Prostate gland (tissue), 2 donors: ENCODE results near the gene PDE6G. TPM values are rescaled to one million over a fixed set of nuclear protein-coding genes. Genes with fewer than 3 reads are reported as not detected.

Source experiments
- DNase-seq: peaks from one replicate; pipeline ENCODE4 v3.0.0-alpha.2; 2019; ENCODE audit warnings: low spot score
- H3K27ac ChIP-seq, 2 donors: fragments of 200-600 bp; sonication (generic); 2 replicates each; pipeline ENCODE4 v1.5.1; 2017 to 2019
- H3K27me3 ChIP-seq: fragments of 200-600 bp; sonication (generic); replicated peaks from 2 replicates; pipeline ENCODE4 v1.5.1; 2019; ENCODE audit not compliant: insufficient read depth
- H3K36me3 ChIP-seq, 2 donors: fragments of 200-600 bp; sonication (generic); 1 replicate in 1 of 2; 2 replicates in 1 of 2; pipeline versions ENCODE4 v1.5.1 to v1.8.1; 2017 to 2019
- H3K4me1 ChIP-seq: fragments of 200-600 bp; sonication (generic); replicated peaks from 2 replicates; pipeline ENCODE4 v1.5.1; 2019
- H3K4me3 ChIP-seq, 2 donors: fragments of 200-600 bp; sonication (generic); 2 replicates each; pipeline ENCODE4 v1.5.1; 2017 to 2019
- H3K9me3 ChIP-seq: fragments of 200-600 bp; sonication (generic); 2 replicates; pipeline ENCODE4 v1.5.1; 2017
- POLR2A ChIP-seq: fragments of 450-650 bp; IDR thresholded peaks from one replicate; pipeline ENCODE4 v1.6.1; 2016; ENCODE audit warnings: antibody characterized with exemption, mild to moderate bottlenecking
- POLR2AphosphoS5 ChIP-seq: sonication (generic); formaldehyde crosslinking; IDR thresholded peaks from one replicate; pipeline ENCODE4 v1.6.1; 2017; ENCODE audit warnings: antibody characterized with exemption
- WGBS: methylation state at CpG from one replicate; pipeline ENCODE4 v1.1.5; 2018; 5-methylcytosine and 5-hydroxymethylcytosine counted together
- intact Hi-C: fragments of 100-400 bp; cut with DNase I; formaldehyde crosslinking; loops from one replicate; pipeline ENCODE4 v1.14.2; 2022
- total RNA-seq, 2 donors: library from RNA; depleted of rRNA; stranded (reverse); fragments of >200 nt; gene quantifications; one replicate each; pipeline ENCODE4 v1.1.0, GENCODE V29; 2016
- TF ChIP-seq, protein P1 (sequence below), 4 experiments: fragments of 200-600 bp in 2 of 4; fragments of 450-650 bp in 2 of 4; sonication (generic) in 2 of 4; IDR thresholded peaks; 1 replicate in 3 of 4; 2 replicates in 1 of 4; pipeline ENCODE4 v1.5.1; 2016 to 2019; ENCODE audit warnings: antibody characterized with exemption in 4 of 4, mild to moderate bottlenecking in 2 of 4, moderate library complexity in 2 of 4

PDE6G gene
- total RNA-seq, 2 donors from 2014 or later = not detected

DNA sequence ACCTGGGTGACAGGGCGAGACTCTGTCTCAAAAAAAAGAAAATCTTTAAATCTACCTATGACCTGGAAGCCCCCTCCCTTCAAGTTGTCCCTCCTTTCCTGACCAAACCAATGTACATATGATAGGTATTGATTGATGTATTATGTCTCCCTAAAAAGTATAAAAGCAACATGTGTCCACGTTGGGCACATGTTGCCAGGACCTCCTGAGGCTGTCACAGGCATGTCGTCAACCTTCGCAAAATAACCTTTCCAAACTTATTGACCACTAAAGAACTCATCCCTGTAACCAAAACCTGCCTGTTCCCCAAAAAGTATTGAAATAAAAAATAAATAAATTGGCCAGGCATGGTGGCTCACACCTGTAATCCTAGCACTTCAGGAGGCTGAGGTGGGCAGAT, 5.7 kb upstream of the PDE6G start:
- peak overlapping the region in 1 of 2 donors; percentile 15 for H3K27ac ChIP-seq
- no peaks in the 10 kb centered on the region for H3K27me3 ChIP-seq
- TF ChIP-seq POLR2A (no peak), POLR2AphosphoS5 (no peak)
- TF ChIP-seq, protein P1, sequence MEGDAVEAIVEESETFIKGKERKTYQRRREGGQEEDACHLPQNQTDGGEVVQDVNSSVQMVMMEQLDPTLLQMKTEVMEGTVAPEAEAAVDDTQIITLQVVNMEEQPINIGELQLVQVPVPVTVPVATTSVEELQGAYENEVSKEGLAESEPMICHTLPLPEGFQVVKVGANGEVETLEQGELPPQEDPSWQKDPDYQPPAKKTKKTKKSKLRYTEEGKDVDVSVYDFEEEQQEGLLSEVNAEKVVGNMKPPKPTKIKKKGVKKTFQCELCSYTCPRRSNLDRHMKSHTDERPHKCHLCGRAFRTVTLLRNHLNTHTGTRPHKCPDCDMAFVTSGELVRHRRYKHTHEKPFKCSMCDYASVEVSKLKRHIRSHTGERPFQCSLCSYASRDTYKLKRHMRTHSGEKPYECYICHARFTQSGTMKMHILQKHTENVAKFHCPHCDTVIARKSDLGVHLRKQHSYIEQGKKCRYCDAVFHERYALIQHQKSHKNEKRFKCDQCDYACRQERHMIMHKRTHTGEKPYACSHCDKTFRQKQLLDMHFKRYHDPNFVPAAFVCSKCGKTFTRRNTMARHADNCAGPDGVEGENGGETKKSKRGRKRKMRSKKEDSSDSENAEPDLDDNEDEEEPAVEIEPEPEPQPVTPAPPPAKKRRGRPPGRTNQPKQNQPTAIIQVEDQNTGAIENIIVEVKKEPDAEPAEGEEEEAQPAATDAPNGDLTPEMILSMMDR (IDR thresholded peaks at IDR 0.05) = no peak
- intact Hi-C loops = no loop called here
- no peaks in the 10 kb centered on the region for H3K36me3 ChIP-seq
- H3K4me3 ChIP-seq = no peak overlapping the region
- H3K4me1 ChIP-seq = peaks cover 5% of the 10 kb centered on the region
- H3K9me3 ChIP-seq = no peaks in the 10 kb centered on the region
- DNase-seq = no peak
- WGBS = 95% methylated on average over 4 of the region's 4 CpGs

DNA sequence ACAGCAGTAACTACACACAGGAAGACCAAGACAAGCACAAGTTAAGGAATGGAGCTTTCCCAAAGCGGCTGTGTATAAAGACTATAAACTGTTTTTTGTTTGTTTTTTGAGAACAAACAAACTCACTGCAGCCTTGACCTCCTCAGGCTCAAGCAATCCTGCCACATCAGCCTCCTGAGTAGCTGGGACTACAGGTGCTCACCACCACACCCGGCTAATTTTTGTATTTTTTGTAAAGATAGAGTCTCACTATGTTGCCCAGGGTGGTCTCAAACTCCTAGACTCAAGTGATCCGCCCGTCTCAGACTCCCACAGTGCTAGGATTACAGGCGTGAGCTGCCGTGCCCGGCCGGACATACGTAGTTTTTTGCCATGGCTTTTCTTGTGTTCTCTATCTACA, 4.1 kb upstream of the PDE6G start:
- no peaks in the 10 kb centered on the region for H3K27me3 ChIP-seq
- TF ChIP-seq POLR2A (no peak), POLR2AphosphoS5 (no peak)
- TF ChIP-seq, protein P1 (IDR thresholded peaks at IDR 0.05) = no peak
- no peaks in the 10 kb centered on the region for H3K9me3 ChIP-seq
- H3K4me3 ChIP-seq = no peak overlapping the region
- H3K27ac ChIP-seq = peak overlapping the region; percentile 86 to 90
- H3K36me3 ChIP-seq = no peaks in the 10 kb centered on the region
- H3K4me1 ChIP-seq = peaks cover 4% of the 10 kb centered on the region
- WGBS = 86% methylated on average over 9 of the region's 9 CpGs
- DNase-seq = no peak
- intact Hi-C loops = no loop called here

DNA sequence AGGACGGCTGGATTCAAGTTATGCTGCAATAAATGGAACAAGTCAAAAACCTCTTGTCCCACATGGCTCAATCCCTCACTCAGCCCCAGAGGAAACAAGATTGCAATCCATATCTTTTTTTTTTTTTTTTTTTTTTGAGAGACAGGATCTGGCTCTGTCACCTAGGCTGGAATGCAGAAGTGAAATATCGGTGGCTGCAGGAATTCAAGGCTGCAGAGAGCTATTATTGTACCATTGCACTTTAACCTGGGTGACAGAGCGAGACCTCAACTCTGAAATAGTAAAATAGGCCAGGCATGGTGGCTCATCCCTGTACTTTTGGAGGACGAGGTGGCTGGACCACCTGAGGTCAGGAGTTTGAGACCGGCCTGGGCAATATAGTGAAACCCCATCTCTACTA, 2.7 kb upstream of the PDE6G start:
- H3K27ac ChIP-seq = peak overlapping the region; percentile 86 to 90
- DNase-seq = no peak
- intact Hi-C loops = no loop called here
- TF ChIP-seq POLR2AphosphoS5 (no peak), POLR2A (no peak)
- TF ChIP-seq, protein P1 (IDR thresholded peaks at IDR 0.05) = no peak
- no peaks in the 10 kb centered on the region for H3K4me1 ChIP-seq
- 77% methylated on average over 5 of the region's 5 CpGs for WGBS
- no peaks in the 10 kb centered on the region for H3K27me3 ChIP-seq
- H3K4me3 ChIP-seq = no peak overlapping the region
- H3K36me3 ChIP-seq = no peaks in the 10 kb centered on the region
- no peaks in the 10 kb centered on the region for H3K9me3 ChIP-seq

DNA sequence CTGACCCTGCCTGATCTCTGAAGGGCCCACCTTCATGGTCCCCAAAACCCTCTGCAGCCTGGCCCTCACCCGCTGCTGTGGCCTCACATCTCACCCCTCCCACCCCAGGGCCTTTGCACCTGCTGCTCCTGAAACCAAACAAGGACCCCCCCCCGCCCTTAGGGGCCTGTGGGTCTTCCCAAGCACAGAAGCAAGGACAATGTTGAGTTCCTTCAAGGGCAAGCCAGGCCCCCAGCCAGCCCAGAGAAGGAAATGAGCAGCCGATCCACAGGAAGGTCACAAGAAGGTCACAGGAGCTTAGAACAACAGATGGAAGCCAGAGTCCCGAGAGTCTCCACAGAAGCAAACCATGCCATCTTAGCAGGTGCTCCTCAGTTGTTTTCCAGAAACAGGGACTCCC, 493 bp upstream of the PDE6G start:
- Histone ChIP-seq H3K27ac (no peak overlapping the region), H3K9me3 (no peaks in the 10 kb centered on the region)
- DNase-seq = no peak

More for the DNA sequence above, 493 bp upstream of the PDE6G start:
- intact Hi-C loops = no loop called here
- H3K4me1 ChIP-seq = no peaks in the 10 kb centered on the region
- WGBS = 63% methylated on average over 4 of the region's 4 CpGs
- H3K36me3 ChIP-seq = no peaks in the 10 kb centered on the region
- H3K27me3 ChIP-seq = no peaks in the 10 kb centered on the region
- H3K4me3 ChIP-seq = no peak overlapping the region
- TF ChIP-seq POLR2A (no peak), POLR2AphosphoS5 (no peak)
- TF ChIP-seq, protein P1 (IDR thresholded peaks at IDR 0.05) = no peak
